Skeletal muscle satellite cell (primary cell): ENCODE measurements around the gene SBF1.

Experiments used
- H3K27me3 ChIP-seq: 2 replicates; pipeline ENCODE4 v1.7.0; 2013; ENCODE audit warnings: low read length; ENCODE audit not compliant: control insufficient read depth, insufficient read depth
- H3K36me3 ChIP-seq: 2 replicates; pipeline ENCODE4 v1.7.0; 2013; ENCODE audit warnings: mild to moderate bottlenecking, control low read depth, low read length; ENCODE audit not compliant: insufficient read depth
- H3K4me1 ChIP-seq: 2 replicates; pipeline ENCODE4 v1.7.0; 2013; ENCODE audit warnings: low read length; ENCODE audit not compliant: control insufficient read depth, insufficient read depth
- H3K4me2 ChIP-seq: 2 replicates; pipeline ENCODE4 v1.7.0; 2013; ENCODE audit warnings: mild to moderate bottlenecking, low read length
- H3K4me3 ChIP-seq: 2 replicates; pipeline ENCODE4 v1.7.0; 2013; ENCODE audit warnings: low read length
- H3K9ac ChIP-seq: 2 replicates; pipeline ENCODE4 v1.7.0; 2013; ENCODE audit warnings: mild to moderate bottlenecking, low read depth, low read length, moderate library complexity
- H3K9me3 ChIP-seq: replicated peaks from 2 replicates; pipeline ENCODE4 v1.7.0; 2013; ENCODE audit warnings: mild to moderate bottlenecking, control low read depth, low read length

Gene SBF1

DNA sequence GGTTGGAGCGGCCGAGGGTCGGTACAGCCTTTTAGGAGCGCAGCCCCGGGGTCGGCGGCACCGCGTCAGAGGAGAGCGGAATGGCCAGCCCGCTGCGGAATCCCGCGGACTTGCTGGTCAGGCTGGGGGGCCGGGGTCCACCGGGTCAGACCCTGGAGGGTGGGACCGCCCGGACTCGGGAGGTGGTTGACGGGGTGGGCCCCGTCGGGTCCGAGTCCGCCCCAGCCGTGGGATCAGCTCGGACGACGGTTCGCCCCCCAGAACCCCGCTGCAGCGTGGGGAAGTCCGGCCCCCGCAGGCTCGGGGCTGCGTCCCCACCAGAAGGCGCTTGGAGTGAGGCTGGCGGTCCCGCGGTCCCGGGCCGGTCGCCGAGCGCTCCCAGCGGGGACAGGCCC is 6.2 kb upstream of the SBF1 start:
- Histone ChIP-seq H3K9ac (no peak overlapping the region), H3K4me3 (peak overlapping the region; percentile 55)

DNA sequence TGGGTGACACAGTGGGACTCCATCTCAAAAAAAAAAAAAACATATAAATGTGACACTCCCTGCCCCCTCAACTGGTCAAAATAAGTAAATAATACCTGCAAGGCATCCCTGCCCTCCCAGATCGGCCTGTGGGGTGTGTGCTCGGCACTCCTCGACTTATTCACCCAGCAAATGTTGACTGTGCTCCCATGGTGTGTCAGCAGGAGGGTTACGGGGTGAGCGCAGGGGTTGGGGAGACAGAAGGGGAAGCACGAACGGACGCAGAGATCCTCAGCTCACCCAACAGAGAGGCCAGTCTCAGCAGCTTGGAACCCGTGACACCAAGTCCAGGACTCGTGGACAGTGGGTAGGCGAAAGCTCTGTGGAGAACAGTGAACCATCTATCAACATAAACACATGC is 4.9 kb upstream of the SBF1 start:
- no peaks in the 10 kb centered on the region for H3K9me3 ChIP-seq
- peaks cover 12% of the 10 kb centered on the region for H3K4me1 ChIP-seq
- no peaks in the 10 kb centered on the region for H3K36me3 ChIP-seq
- H3K27me3 ChIP-seq, result peaks cover 28% of the 10 kb centered on the region
- H3K4me2 ChIP-seq, result no peak overlapping the region
- H3K4me3 ChIP-seq, result no peak overlapping the region
- no peak overlapping the region for H3K9ac ChIP-seq

More for the DNA sequence above, 6.2 kb upstream of the SBF1 start:
- H3K4me1 ChIP-seq, result peaks cover 6% of the 10 kb centered on the region
- no peaks in the 10 kb centered on the region for H3K36me3 ChIP-seq
- peaks cover 28% of the 10 kb centered on the region for H3K27me3 ChIP-seq
- no peaks in the 10 kb centered on the region for H3K9me3 ChIP-seq
- peak overlapping the region; percentile 44 for H3K4me2 ChIP-seq

DNA sequence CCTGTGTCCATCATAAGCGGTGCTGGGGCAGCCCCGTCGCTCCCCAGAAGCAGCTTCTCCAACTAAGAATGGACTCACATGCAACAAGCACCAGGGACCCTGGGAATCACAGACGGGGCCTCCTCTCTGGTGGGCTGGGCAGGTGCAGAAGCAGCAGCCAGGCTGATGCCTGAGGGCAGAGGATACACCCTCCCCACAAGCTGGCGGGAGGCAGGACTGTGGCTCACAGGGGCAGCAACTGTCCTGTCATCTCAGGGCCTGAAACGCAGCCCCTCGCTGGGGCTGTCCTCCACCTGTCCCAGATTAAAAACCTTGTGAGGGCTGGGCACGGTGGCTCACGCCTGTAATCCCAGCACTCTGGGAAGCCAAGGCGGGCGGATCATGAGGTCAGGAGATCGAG is 3.1 kb upstream of the SBF1 start:
- Histone ChIP-seq H3K27me3 (peaks cover 28% of the 10 kb centered on the region), H3K4me3 (no peak overlapping the region), H3K9ac (no peak overlapping the region), H3K4me2 (no peak overlapping the region), H3K9me3 (no peaks in the 10 kb centered on the region), H3K4me1 (peaks cover 24% of the 10 kb centered on the region), H3K36me3 (no peaks in the 10 kb centered on the region)

DNA sequence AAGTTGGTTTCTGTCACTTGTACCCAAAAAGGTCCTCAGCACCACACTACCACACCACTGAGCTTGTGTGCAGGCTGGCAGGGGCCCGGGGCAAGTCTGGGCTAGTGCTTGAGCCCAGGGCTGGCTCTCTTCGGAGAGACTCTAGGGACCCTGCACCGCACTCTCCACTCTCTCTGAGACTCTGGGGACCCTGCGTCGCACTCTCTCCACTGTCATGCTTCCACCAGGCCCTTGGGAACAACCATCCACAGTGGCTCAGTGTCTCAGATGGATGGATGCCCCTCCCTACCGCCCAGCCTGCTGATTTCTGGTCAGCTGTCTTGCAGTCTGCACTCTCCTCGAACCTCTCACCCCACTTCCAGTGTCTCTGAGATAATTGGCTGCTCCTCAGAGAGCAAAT is 2.0 kb upstream of the SBF1 start:
- Histone ChIP-seq H3K9ac (no peak overlapping the region), H3K4me2 (no peak overlapping the region), H3K4me3 (no peak overlapping the region), H3K27me3 (peaks cover 22% of the 10 kb centered on the region), H3K9me3 (no peaks in the 10 kb centered on the region), H3K36me3 (no peaks in the 10 kb centered on the region), H3K4me1 (peaks cover 23% of the 10 kb centered on the region)

DNA sequence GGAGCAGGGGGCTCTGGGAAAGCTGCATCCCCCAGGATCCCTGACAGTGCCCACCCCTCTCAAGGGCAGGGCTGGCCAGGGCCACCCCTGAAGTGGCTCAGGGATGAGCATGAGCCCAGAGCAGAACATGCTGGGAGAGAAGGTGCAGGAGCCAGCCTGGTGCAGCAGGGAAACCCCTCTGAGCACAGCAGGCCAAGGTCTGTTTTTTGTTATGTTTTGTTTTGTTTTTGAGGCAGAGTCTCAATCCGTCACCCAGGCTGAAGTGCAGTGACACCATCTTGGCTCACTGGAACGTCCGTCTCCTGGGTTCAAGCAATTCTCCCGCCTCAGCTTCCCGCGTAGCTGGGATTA is 792 bp upstream of the SBF1 start:
- Histone ChIP-seq H3K4me1 (peaks cover 30% of the 10 kb centered on the region), H3K9me3 (no peaks in the 10 kb centered on the region), H3K36me3 (no peaks in the 10 kb centered on the region), H3K4me3 (peak overlapping the region; percentile 87), H3K27me3 (peaks cover 11% of the 10 kb centered on the region), H3K9ac (peak overlapping the region; percentile 86), H3K4me2 (peak overlapping the region; percentile 94)

DNA sequence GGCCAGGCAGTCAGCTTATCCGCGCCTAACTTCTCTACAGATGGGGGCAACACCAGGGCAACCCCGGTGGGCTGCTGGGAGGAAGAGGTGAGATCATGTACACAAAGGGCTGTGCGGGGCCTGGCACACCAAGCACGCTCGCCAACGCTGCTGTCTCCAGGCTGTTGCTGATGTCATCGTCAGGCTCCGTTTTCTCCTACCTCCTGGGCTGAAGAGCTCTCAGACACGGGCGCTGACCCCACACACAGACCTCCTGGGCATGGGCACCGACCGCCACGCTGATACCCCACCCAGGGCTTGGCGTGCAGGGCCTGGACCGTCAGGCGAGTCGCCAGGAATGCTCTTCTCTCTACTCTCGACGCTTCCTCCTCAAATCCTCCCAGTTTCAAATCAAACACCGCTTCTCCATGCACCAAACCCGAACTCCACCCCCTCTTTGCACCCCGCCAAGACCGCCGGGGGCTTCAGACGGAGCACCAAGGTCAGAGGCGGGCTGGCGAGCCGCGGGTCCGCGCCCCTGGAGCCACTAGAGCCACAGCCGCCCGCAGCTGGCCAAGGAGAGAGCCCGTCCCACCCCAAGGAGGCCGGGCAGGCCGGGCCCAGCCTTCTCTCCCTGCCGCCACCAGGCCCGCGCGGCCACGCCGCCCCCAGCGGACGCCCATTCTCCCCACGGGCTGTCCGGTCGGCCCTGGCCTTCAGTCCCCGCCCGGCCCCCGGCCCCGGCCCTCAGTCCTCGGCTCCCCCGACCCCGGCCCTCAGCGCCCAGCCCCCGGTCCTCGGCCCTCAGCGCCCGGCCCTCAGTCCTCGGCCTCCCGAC is 772 bp downstream of the SBF1 start:
- Histone ChIP-seq H3K4me1 (peaks cover 45% of the 10 kb centered on the region), H3K4me3 (peak overlapping the region; percentile 87), H3K36me3 (no peaks in the 10 kb centered on the region), H3K4me2 (peak overlapping the region; percentile 100), H3K9ac (peak overlapping the region; percentile 86), H3K9me3 (no peaks in the 10 kb centered on the region), H3K27me3 (no peaks in the 10 kb centered on the region)

DNA sequence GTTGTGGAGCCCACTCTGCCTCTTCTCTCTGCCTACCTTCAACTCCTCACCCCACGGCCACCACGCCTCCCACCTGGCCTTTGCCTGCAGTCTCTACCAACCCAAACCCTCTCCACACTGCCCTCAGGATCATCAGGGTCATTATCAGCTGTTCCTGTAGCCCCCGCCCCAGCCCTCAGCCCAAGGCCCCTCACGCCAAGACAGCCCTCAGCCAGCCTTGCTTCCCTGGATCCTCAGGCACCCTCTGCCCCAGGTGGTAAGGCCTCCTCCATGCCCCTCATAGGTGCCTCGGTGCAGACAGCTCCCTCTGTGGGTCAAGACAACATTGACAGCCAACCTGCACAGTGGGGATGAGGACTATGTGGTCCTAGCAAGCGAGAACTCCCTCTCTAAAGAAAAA is 1.7 kb downstream of the SBF1 start:
- Histone ChIP-seq H3K4me3 (peak overlapping the region; percentile 87), H3K9me3 (no peaks in the 10 kb centered on the region), H3K27me3 (no peaks in the 10 kb centered on the region), H3K4me1 (peaks cover 46% of the 10 kb centered on the region), H3K9ac (peak overlapping the region; percentile 86), H3K36me3 (no peaks in the 10 kb centered on the region), H3K4me2 (peak overlapping the region; percentile 100)

DNA sequence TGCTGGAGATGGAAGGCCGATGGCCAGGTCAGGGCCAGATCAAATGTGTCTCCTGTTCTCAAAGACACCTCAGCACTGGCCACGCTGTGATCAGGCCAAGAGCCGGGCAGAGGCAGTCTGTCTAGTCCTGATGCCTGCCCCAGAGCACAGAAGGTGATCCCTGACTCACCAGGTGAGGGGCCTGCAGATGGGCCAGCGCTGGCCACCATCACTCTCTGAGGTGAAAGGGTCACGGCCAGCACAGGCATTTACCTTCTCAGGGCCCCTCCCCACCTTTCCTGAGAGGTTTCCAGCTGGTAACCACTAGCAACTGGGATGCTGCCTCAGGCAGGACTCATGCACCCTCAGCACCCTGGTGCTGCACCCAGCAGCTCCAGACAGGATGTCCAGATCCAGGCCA is 2.9 kb downstream of the SBF1 start:
- no peak overlapping the region for H3K4me3 ChIP-seq
- no peaks in the 10 kb centered on the region for H3K9me3 ChIP-seq
- peaks cover 46% of the 10 kb centered on the region for H3K4me1 ChIP-seq
- H3K9ac ChIP-seq, result no peak overlapping the region
- H3K27me3 ChIP-seq, result no peaks in the 10 kb centered on the region
- peaks cover 5% of the 10 kb centered on the region for H3K36me3 ChIP-seq
- no peak overlapping the region for H3K4me2 ChIP-seq

DNA sequence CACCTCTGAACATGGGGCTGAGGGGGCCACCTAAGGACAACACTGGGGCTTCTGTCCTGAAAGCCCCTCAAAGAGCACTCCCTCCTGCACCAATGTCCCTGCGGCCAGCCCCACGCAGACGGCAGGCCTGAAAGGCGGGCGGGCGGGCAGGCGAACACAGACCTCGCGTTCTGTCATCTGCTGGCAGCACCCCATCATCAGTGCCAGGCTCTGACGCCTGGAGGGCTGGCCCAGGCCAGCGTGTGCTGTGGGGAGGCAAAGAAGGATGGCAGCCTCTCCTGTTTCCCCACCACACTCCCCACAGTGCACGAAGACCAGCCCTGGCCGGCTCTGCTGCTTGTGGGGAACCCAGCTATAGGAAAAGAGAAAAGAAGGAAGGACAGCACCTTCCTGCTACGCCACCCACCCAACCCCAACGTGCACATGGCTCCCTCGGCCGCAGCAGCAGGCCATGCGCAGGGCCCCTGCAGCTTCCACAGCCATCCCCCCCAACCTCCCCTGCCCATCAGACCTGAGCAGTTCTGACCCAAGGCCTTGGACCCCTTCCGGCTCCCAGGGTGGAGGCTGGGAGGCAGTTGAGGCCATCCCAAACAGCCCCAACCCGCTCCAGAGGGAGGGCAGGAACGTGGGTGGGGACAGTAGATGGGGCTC is 3.5 kb downstream of the SBF1 start:
- H3K4me2 ChIP-seq, result no peak overlapping the region
- peaks cover 11% of the 10 kb centered on the region for H3K36me3 ChIP-seq
- no peaks in the 10 kb centered on the region for H3K9me3 ChIP-seq
- no peak overlapping the region for H3K9ac ChIP-seq
- peaks cover 46% of the 10 kb centered on the region for H3K4me1 ChIP-seq
- no peaks in the 10 kb centered on the region for H3K27me3 ChIP-seq
- H3K4me3 ChIP-seq, result no peak overlapping the region

DNA sequence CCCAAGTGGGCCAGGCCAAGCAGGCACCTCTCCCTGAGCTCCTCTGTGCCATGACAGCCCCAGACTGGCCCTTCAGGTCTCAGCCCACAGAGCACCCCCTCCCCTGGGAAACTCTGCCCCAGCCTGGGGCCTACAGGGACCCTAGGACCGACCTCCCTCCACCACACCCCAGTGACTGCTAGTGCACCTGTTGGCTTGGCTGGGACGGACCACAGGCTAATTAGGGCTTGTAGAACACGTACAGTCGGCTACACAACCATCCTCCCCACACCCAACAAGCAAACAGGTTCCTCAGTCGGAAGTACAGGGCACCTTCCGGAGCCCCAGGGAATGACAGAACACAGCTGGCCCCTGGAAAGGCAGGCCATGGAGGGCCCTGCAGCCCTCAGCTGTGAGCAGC is 4.3 kb downstream of the SBF1 start:
- peaks cover 44% of the 10 kb centered on the region for H3K4me1 ChIP-seq

DNA sequence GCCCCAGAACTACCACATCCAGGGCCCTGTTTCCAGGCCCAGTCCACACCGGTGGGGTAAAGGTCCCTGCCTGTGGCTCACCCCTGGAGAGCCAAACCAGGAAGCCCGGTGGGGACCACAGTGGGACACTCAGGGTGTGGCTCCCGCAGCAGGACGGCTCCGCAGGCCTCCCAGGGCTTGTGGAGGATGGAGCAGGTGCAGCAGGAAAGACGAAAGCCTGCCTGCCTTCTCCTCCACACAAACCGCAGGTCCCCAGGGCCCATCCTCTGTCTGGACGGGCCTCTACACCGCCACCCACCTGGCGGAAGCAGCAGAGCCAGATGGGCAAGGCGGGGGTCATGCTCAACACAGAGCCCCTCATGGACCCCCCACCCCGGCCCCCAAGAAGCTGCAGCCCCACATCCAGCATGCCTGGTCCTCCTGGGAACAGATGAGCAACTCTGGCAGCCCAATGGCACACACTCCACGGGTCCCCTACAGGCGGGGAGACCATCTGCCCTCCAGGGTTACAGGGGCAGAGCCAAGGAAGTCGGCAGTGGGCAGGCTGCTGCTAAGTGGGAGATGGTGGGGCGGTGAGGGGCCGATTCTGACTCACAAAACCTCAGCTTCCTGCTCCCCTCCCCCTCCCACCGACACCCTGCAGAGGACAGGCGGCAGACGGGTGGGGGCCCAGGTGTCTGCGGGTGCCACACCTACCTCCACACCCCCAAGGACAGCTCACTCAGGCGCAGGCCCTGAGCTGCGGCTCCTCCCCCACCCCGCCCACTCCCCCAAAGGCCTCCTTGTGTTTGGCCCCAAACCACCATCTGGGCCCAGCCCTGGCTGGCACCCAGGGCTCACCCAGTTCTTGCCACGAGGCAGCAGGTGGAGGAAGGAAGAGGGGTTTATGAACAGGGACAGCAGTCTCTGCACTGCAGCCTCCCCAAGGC is 5.2 kb downstream of the SBF1 start:
- H3K4me3 ChIP-seq, result no peak overlapping the region
- H3K36me3 ChIP-seq, result peaks cover 23% of the 10 kb centered on the region
- no peaks in the 10 kb centered on the region for H3K9me3 ChIP-seq
- H3K4me1 ChIP-seq, result peaks cover 40% of the 10 kb centered on the region
- no peaks in the 10 kb centered on the region for H3K27me3 ChIP-seq
- no peak overlapping the region for H3K9ac ChIP-seq
- peak overlapping the region; percentile 39 for H3K4me2 ChIP-seq

More for the DNA sequence above, 4.3 kb downstream of the SBF1 start:
- H3K9me3 ChIP-seq, result no peaks in the 10 kb centered on the region
- H3K27me3 ChIP-seq, result no peaks in the 10 kb centered on the region
- H3K4me2 ChIP-seq, result peak overlapping the region; percentile 39
- no peak overlapping the region for H3K9ac ChIP-seq
- no peak overlapping the region for H3K4me3 ChIP-seq
- peaks cover 18% of the 10 kb centered on the region for H3K36me3 ChIP-seq
